GM19324 (cell line): ENCODE measurements around the gene FAM110D.

ENCODE experiments used
- ATAC-seq: cut with Tn5 transposase; IDR thresholded peaks from one replicate; pipeline ENCODE4 v1.9.1; 2021; ENCODE audit warnings: mild to moderate bottlenecking, moderate library complexity; ENCODE audit not compliant: unreplicated experiment, low FRiP score

Gene FAM110D

DNA sequence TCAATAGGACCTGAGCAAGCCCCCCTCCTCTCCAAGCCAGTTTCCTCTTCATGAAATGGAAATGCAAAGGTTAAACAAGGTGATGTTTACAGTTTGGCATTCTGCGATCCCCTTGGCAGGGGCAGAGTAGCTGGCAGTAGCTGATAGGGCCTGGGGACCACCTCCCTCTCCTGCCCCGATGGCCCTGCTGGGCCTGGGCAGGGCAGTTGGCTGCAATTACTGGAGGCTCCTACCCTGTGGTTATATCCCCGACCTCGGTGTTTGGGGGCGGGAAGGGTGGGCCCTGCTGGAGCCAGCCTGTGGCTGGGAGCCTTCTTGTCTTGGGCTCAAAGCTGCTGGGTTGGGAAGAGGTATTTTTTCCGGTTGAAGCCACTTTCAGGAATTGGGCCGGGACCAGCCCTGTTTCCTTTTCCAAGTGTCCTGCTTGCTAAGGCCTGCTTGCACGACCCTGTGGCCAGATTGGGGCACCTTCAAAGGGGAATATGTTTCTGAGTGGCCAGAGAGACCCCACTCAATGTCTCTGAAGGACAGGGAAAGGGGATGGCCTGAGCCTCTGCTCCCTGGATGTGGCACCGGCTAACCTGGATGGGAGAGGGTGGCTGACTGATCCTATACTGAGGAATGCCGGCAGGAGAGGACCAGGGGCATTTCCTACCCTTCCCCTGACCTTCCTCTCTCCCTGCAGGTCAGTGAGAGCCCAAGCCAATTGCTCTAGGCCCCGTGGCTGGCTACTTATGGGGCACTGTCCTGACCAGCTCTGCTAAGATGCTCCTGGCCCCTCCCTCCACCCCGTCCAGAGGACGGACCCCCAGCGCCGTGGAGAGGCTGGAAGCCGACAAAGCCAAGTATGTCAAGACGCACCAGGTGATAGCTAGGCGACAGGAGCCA lies 1.9 kb downstream of the FAM110D start:
- ATAC-seq = no peak

DNA sequence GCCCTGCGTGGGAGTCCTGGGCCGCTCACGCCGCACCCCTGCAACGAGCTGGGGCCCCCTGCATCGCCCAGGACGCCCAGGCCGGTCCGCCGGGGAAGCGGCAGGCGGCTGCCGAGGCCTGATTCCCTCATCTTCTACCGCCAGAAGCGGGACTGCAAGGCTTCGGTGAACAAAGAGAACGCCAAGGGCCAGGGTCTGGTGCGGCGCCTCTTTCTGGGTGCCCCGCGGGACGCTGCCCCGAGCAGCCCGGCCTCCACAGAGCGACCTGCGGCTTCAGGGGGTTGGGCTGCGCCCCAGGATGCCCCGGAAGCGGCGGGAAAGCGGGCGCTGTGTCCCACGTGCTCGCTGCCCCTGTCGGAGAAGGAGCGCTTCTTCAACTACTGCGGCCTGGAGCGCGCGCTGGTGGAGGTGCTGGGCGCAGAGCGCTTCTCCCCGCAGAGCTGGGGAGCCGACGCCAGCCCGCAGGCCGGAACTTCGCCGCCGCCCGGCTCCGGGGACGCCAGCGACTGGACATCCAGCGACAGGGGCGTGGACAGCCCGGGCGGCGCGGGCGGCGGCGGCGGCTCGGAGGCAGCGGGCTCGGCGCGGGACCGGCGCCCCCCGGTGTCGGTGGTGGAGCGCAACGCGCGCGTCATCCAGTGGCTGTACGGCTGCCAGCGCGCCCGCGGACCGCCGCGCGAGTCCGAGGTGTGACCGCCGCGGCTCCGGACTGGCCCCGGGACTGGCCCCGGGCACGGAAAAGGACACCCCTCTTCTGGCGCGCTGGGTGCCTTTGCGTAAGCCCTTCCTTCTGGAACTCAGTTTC lies 2.7 kb downstream of the FAM110D start:
- ATAC-seq = no peak

DNA sequence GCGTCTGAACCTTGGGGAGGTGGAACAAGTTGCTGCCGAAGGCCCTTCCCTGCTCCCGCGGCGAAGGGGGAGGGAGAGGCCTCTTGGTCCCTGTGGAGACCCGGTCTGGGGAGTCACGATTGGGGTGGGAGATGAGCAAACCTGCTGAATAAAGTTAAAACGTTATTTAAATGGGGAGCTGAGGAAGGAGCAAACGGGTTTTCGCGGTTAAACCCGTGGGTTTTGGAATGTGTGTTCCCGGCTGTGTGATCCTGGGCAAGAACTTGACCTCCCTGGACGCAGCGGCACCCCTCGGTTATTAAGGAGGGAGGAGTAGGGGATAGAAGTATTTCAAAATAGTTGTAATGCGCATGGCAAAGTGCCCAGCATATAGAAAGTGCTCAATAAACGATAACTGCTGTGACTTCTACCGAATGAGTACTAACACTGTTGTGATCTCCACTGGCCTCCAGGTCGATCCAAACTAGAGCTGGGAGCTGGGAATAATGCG lies 3.4 kb downstream of the FAM110D start:
- no peak for ATAC-seq

DNA sequence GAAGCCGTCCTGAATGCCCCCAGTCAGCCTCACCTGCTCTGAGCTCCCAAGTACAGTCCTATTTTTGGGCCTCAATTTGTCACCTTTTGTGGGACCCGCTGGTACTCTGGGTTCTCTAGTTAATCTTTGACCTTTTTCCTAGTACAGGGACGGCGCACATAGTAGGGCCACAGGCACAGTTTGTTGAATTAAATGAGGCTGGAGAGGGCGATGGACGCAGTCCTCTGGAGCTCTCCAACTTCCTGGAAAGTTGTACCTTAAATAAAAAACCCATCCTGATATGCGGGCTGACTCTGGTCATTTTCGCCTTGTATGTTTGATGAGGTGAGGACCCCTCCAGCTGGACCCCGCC lies 4.8 kb downstream of the FAM110D start:
- no peak for ATAC-seq

DNA sequence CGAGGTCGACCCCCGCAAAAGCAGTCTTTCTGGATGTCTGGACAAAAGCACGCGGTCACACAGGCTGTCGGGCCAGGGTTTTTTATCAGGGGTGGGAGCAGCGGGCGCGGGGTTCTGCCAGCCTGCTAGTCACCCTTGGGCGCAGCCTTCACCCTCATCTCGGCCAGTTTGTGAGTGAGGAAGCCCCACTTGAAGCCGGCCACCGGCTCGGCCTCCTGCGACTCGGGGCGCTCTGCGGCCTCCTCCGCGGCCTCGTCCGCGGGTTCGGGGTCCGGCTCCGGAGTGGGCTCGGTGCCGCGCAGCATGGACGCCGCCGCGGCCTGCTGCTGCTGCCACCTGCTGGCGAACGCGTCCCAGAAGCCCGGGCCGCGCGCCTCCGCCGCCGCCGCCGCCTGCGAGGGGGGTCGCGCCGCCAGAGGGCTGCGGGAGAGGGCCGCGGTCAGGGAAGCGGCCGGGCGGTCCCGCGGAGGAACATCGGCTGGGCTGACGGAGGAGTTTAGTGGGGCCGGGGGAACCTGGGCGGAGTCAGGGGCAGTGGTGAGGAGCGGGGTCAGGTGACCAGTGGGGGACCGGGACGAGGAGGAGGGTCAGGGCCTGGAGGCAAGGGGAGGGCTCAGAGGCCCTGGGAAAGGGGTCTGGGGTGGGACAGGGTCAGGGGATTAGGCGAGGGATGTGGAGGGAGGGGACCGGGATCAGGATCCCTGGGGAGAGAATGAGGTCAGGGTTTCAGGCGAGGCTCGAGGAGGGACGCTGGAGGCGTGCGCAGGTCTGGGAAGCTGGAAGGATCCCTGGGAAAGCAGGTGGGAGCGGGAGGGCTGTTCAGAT lies 5.4 kb downstream of the FAM110D start:
- no peak for ATAC-seq

DNA sequence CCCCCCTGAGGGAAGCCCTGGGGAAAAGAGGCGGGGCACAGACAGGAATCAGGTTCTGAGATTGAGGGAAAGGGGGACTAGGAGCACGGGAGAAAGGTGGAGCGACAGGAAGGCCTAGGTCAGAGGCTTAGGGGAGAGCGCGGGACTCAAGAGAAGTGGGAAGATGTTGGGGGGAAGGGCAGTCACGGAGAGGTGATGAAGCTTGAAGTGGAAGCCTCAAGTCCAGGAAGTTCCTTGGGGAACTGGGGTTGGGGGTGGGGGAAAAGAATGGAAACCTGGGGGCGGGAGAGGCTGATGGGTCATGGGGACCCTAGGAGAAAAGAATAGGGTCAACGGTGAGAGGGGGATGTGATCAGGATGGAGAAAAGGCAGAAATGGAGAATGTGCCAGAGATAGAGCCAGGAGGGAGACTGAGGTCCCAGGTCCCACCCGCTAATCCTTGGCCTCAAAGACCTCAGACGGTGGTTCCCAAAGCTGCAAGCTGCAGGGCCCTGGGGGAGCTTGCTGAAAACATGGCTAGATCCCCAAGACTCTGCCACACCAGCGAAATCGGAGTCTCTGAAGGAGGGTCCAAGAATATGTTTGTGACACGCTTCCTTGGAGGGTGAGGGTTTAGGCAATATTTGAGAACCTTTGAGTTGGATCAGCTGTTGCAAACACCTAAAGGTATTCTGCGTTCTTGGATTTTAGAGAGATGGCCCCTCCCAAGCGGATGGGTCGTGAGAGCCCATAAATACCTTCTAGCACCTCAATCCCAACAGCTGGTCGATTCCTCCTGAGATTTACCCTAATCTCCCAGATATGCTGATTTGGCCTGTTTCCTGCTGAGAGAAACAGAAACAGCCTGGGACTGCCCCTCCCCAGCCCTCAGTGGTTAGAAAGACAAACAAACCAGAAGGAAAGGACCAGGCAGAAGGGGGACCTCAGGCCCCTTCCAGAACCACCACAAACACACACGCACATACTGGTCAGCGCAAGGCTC lies 6.3 kb downstream of the FAM110D start:
- no peak for ATAC-seq

DNA sequence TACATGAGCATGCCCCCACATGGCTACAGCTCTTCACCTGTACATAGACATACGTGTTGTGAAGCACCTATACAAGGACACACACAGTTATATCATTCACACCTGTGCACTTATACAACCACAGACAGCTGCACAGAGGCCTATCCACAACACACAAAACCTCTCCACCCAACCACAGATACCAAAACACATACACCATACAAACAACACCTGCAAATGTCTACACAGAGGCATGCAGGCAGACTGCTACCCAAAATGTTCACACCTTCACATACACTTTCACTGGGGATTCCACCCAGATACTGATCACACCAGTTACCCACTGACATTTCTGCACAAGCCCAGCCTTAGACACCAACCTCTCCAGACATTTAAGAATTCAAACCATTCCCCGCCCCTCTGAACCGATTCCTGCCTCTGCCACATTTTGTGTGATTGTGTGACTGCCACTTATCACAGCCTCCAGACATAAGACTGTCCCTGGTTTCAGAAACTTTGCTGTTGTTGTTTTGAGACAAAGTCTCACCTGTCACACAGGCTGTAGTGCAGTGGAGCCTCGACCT lies 7.9 kb downstream of the FAM110D start:
- ATAC-seq = no peak

DNA sequence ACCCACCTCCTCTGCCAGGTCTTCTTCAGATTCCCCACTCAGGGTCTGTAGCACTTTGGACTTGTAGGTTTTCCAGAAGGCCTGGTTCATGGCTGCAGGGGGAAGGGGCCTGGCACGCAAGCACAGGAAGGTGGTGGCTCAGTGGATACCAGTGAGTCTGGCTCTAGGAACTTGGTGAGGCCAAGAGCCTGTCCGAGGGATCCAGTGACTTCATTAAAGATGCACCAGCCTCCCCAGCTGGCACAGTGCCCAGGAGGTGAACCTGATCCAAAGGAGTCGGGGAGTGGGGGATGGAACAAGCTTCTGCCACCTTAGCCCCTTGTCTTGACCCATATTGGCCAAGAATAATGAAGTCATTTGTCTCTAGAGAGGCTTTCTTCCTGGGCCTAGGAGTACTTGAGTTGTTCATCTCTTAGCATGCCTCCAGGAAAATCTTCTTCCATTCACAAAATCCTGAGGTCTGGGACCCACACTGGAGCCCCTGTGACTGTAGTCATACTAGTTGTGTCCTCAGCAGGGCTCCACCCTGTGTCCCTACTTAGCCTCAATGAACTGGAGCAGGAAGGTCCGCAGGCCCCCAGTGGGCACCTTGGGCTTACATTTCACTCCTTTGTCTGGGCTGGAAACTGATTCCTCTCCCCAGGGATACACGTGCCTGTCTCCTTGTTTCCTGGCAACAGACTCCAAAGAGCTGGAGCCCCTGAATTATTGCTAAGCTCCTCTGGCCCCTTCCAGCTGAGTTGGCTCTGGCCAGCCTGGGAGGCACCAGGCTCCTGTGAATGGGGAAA lies 9.7 kb downstream of the FAM110D start, which contains the start of gene C1orf232:
Gene C1orf232, minus strand, starts transcription at position 554 of the 788 bp plus-strand sequence. Its CDS starts 464 bp downstream, at position 90.
- ATAC-seq = no peak

DNA sequence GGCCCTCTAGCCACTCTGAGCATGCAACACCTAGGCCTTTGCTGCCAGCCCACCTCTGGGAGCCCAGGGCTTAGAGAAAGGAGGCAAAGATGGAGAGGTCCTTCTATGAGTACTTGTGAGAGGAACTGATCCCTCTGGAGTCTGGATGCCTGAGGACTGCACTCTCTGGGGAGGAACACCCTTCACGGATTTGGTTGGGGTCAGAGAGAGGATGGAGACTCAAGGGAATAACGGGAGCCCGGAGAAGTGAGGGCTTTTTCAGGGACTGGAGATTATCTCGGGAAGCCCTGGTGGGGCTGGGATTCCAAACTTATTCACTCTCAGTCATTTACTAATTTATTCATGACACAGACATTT lies 10.3 kb downstream of the FAM110D start:
- no peak for ATAC-seq

DNA sequence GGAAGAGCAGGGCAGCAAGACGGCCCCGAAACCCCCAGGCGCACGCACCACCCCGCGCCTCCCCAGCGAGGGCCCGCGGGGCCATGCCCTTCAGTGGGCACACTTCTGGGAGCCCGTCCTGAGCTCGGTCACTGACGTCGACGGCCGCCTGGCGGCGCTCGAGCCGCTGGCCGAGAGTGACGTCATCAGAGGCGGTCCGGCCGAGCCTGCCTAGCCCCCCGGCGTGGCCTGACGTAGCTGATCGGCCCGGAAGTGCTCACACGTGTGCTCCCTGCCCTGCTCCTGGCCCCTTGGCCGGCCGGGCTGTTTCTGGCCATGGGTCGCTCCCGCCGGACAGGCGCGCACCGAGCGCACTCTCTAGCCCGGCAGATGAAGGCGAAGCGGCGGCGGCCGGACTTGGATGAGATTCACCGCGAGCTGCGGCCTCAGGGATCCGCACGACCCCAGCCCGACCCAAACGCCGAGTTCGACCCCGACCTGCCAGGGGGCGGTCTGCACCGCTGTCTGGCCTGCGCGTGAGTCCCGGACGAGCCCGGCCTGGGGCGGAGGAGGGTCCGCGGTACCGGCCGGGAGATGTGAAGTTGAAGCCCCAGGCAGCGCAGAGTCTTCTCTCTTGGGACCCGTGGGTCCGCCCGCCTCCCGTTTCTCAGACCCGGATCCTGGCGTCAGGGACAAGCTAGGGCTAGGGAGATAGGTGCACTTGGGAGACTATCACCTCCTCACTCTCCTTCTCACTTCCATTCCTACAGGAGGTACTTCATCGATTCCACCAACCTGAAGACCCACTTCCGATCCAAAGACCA lies 11.0 kb downstream of the FAM110D start, which contains the start of gene ZNF593:
Gene ZNF593, plus strand, starts transcription at position 240 of the 803 bp plus-strand sequence. Its CDS starts 76 bp downstream, at position 316.
- ATAC-seq = peak; percentile 88

DNA sequence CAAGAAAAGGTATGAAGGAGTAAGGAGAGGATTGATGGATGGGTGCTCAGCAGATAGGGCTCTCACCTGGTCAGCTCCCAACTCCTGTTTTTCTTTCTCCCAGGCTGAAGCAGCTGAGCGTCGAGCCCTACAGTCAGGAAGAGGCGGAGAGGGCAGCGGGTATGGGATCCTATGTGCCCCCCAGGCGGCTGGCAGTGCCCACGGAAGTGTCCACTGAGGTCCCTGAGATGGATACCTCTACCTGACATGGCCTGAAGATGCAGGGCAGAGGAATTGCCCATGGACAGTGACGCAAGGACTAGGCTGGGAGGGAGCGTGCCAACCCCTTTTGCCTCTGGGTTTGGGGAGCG lies 11.6 kb downstream of the FAM110D start:
- no peak for ATAC-seq

DNA sequence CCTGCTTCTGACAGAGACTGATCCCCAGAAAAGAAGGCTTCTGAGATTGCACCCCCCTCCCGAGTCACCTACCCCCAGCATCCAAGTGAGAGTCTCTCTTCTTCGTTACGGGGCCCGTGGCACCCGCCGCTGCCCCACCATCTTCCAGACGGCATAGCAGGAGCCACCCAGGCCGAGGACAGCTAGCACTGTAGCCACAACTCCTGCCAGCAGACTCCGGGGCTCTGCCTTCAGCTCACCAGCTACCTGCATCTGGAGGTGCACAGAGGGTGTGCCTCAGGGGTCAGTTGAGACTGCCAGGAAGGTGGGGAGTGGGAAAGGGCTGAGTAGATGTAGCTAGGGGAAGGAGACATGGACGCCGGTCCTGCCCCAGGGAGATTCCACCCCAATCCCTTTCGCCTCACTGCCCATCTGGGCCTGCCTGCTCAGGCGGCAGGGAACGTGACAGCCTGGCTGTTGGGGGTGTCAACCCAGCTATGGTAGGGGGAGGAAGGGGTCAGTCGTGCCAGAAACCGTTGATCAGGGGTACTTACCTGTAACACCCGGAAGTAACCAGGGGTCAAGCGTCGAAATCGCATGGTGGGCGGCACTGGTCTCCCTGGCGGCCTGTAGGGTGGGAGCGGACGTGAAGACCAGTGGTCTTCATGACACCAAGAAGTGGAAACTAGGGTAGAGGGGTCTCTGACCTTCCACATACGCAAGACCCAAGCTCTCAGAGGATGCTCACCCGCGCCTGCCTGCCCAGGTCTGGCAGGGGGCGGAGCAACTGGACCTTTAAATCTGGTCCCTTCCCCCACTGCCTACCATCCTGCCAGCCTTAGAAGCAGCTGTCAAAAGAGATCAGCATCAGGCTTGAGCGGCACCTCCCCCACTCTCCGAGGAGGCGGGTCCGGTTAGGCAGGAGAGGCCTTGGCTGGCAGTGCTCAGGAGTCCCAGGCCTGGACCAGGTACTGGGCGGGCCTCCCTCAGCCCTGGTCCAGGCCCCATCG lies 12.5 kb downstream of the FAM110D start, which contains the start of gene ZNF593OS:
Gene ZNF593OS, minus strand, starts transcription at position 749 of the 989 bp plus-strand sequence. Its CDS starts 171 bp downstream, at position 578.
- no peak for ATAC-seq

DNA sequence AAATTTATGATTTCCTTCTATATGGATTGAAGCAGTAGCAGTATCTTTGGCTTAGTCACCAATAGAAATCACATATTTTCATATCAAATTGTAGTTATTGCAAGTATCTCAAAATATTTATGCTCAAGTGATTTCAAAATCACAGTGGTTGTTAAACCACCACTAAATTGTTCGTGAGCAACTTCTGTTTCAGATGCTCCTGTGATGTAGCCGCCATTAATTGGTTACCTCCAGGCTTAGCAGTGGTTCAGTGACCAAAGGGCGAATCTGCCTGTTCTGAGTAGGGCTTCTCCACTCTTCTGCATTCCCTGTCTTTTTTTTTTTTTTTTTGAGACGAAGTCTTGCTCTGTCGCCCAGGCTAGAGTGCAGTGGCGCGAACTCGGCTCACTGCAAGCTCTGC lies 16.5 kb downstream of the FAM110D start:
- ATAC-seq = no peak

DNA sequence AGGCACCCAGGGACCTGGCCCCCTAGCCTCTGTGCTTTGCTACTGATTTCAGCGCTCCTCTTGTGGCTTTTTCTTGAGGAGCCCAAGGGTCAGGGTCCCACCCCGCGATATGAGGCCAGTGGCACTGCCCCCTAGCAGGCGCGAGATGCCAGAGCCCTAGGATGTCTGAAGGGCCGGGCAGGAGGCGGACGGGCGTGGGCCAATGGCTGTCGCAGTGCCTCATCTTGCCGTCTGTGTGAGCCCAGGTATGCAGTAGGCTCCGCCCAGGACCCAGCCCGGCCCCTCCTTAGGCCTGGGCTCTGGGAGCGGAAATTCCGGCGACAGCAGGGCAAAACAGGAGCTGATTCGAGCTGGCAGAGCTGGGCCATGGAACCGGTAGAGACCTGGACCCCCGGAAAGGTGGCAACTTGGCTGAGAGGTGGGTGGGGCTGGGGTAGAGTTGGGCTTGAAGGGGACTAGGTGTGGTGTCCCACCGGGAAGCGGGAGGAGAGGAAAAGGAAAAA lies 18.4 kb downstream of the FAM110D start, which contains the start of gene CNKSR1:
Gene CNKSR1, plus strand, starts transcription at position 310 of the 503 bp plus-strand sequence. Its CDS starts 57 bp downstream, at position 367.
- no peak for ATAC-seq

DNA sequence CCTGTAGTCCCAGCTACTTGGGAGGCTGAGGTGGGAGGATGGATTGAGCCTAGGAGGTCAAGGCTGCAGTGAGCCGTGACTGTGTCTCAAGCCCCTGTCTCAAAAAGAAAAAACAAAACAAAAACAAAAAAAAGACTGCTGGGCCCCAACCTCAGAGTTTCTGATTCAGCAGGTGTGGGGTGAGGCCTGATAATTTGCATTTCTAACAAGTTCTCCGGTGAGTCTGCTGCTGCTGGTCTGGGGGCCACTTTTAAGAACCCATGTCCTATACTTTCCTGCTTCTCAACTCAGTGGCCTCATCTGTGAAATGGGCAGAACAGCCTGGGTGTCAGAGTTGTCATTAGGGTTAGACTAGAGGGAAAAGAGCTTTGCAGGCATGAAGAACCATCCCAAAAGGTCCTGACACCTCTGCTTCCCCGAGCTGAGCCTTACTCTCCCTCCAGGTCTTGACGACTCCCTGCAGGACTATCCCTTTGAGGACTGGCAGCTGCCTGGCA lies 21.2 kb downstream of the FAM110D start:
- no peak for ATAC-seq
